Mammary epithelial cell (primary cell): ENCODE measurements around the gene C13orf46.

Experiments used
- CTCF ChIP-seq, 2 donors: IDR thresholded peaks in 1 of 2; conservative IDR thresholded peaks in 1 of 2; 2 replicates each; pipeline ENCODE4 v1.5.1; 2011 to 2012; ENCODE audit warnings: inconsistent platforms in 2 of 2, low read length in 2 of 2, mild to moderate bottlenecking in 2 of 2, control low read depth in 1 of 2, low read depth in 1 of 2; ENCODE audit not compliant: insufficient read depth in 1 of 2; ENCODE audit errors: extremely low read depth in 1 of 2
- EZH2 ChIP-seq: IDR thresholded peaks from 2 replicates; pipeline ENCODE4 v1.6.1; 2012; ENCODE audit warnings: low read length, inconsistent platforms, borderline replicate concordance

DNA sequence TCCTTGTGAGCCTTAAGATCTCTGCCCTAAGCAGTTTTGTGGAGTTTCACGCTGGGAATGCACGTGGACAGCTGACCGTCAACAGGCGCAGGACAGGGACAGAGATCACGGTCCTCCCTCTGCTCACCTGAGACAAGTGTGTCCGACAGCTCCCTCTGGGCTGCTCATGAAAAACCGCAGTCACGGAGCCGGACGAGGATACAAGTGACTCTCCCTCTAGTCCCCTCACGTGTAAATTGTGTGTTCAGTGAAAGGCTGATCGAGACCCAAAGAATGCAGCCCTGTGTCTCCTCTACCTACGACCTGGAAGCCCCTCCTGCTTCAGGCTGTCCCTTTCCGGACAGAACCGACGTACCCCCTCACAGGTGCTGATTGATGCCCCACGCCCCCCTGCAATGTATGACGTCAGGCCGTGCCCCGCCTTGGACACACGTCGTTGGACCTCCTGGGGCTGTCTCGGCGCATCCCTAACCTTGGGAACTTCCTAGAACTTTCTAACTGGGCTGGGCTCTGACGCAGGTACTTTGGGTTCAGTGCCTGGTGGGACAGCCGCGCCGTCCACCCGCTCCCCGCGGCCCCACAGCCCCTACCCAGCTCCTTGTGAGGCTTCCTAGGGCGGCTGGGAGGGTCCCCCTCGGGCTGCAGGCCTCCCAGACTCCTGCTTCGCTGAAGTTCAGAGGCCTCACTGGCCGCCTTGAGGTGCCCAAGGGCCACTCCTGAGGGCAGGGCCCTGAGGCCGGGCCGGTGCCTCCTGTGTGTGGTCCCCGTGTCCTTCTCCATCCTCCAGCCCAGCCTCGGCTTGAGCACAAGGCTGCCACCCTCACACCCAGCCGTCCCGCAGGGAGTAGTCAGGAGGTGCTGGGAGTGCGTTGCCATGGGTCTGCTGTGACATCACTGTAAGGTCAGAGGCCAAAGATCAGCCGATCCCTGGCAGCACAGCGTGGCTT is at the start of gene C13orf46:
- TF ChIP-seq CTCF (conservative IDR thresholded peaks at IDR 0.05 in 1 of 2, IDR thresholded peaks at IDR 0.05 in 1 of 2; ENCODE audit: extremely low read depth in 1 of 2, insufficient read depth in 1 of 2, low read depth in 1 of 2, low read length in 2 of 2) (no peak), EZH2 (no peak)
